NOMO-1 treated with dmso at 0.1 percent for 144 hours (cell line): ENCODE measurements around the gene DLEC1.

Experiments used
- DNase-seq: peaks from one replicate; lab custom pipeline; 2025; ENCODE audit not compliant: unreplicated experiment; lab: John Stamatoyannopoulos, UW

The DLEC1 gene

DNA sequence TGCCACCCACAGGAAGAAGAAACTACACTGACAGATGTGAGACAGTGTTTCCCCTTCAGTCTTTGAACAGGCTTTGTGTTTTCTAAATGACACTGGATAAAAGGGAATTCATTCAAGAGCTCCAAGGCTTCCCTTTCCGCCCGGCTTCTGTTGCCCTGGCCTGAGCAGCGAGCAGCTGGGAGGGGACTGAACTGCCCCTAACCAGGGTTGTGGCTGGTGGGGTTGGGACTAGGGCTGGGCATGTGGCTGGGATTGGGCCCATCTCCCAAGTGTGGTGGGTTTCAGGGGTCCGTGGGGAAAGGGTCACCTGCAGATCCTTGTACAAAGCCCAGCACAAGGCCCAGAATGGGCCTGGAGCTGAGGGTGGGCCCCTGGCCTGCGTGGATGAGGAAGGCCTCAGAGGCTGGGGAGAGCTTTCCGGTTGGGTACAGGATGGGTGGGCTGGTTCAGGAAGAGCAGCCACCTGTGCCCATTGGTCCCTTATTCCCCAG lies 38.0 kb upstream of the DLEC1 start:
- no peak for DNase-seq

DNA sequence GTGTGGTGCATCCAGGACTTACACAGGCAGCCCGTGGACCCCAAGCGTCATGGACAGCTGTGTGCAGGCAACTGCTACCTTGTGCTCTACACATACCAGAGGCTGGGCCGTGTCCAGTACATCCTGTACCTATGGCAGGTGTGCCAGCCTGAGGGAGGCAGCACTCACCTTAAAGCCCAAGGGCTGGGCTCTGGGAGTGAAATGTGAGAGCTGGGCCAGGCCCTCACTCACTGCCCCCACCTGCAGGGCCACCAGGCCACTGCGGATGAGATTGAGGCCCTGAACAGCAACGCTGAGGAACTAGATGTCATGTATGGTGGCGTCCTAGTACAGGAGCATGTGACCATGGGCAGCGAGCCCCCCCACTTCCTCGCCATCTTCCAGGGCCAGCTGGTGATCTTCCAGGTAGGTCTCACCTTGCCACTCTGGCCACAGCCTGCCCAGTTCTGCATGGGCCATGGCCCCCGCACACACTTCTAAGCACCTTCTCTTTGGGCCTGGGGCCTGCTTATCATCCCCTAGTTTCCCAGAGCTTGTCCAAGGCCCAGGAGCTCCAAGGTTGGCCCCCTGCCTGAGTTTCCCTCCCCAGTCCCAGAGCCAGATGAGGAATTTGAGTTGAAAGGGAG lies 37.4 kb upstream of the DLEC1 start:
- no peak for DNase-seq

DNA sequence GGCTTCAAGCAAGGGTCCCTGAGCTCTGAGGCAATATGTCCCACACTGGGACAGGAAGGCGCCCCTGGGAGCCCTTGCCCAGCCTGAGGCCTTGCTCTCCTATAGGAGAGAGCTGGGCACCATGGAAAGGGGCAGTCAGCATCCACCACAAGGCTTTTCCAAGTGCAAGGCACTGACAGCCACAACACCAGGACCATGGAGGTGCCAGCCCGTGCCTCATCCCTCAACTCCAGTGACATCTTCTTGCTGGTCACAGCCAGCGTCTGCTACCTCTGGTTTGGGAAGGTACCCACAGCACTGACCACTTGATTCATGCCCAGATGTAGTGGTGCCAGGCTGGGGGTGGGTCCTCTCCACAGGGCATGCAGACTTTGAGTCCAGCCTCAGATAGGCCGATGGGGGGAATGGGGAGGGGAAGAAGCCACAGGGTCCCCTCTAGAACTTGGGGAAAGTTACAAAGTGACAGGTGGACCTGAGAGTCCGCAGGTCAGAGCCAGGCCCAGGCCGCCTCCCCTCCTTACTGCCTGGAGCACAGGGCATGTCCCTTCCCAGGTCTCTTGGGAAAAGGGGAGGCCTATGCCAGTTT lies 36.6 kb upstream of the DLEC1 start:
- DNase-seq, result no peak

DNA sequence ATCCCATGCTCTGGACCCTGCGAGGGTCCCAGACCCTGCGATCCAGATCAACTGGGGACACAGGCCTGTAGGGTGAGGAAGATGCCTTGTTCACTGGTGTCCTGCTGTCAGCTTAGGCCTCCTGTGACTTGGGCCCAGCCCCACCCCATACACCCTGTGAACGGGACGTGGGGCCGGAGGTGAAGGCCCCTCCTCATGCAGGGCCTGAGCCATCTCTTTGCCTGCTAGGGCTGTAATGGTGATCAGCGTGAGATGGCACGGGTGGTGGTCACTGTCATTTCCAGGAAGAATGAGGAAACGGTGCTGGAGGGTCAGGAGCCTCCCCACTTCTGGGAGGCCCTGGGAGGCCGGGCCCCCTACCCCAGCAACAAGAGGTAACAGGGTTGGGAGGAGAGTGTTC lies 36.1 kb upstream of the DLEC1 start:
- no peak for DNase-seq

DNA sequence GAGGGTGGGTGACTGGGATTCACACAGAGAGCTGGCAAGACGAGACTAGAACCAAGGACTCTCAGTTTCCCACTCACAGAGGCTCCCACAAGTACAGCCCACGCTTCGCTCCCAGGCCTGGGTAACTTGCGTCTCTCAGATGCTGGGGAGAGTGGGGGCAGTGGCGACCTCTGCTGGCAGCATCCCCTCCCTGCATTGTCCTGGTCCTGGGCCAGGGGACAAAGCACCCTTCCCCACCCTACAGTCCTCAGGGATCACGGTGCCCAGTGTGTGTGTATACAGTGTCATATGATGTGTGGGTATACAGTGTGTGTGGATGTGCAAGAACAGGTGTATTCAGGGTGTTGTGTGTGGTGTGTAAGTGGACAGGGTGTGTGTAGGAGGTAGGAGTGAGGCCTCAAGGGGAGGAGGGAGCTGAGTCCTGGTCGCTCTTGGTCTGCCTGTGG lies 35.6 kb upstream of the DLEC1 start:
- no peak for DNase-seq

DNA sequence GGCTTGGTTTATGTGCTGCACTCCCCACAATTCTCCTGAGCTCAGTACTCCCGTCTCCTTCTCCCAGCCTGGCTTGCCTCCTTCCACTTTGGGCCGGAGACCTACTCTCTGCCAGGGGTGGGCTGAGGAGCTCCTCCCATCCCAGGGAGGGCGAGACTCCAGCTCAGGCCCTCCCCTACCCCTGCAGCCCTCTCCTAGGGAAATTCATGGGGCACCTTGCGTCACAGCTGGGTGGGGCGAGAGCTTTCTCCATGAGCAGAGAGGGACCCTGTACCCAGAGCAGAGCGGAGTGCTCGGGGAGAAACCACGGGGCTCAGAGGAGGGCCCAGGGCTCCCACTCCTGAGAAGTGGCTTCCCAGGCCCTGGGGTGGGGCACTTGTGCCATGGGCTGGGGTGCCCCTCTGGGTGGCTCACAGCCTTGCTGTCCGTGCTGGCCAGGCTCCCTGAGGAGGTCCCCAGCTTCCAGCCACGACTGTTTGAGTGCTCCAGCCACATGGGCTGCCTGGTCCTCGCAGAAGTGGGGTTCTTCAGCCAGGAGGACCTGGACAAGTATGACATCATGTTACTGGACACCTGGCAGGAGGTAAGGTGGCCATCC lies 35.1 kb upstream of the DLEC1 start:
- no peak for DNase-seq

DNA sequence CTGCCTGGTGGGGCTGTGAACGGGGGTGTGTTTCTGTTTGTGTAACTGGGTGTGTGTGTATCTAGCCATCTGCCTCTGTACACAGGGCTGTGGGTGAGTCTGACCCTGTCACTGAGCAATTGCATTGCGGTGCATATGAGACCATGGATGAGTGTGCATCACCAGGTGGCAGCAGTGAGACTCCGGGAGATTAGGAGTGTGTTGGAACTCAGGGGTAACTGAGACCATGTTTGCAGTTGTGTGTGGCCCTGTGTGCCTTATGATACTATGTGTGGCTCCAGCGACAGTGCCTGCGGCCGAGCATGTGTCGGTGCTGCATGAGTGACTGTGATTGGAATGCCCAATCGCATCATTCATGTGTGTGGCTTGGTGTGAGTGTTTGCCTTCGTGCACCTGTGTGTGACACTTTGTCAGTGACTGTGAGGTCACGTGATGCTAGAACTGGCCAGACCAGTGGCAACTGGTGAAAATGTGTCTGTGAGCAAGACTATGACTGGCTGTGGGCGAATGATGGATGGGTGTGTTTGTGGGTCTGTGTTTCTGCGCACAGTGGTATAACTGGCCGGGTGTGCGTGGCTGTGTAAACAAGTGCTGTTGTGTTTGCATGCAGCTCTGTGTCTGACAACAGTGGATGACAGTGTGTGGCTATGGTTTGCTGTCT lies 34.5 kb upstream of the DLEC1 start:
- DNase-seq, result no peak

DNA sequence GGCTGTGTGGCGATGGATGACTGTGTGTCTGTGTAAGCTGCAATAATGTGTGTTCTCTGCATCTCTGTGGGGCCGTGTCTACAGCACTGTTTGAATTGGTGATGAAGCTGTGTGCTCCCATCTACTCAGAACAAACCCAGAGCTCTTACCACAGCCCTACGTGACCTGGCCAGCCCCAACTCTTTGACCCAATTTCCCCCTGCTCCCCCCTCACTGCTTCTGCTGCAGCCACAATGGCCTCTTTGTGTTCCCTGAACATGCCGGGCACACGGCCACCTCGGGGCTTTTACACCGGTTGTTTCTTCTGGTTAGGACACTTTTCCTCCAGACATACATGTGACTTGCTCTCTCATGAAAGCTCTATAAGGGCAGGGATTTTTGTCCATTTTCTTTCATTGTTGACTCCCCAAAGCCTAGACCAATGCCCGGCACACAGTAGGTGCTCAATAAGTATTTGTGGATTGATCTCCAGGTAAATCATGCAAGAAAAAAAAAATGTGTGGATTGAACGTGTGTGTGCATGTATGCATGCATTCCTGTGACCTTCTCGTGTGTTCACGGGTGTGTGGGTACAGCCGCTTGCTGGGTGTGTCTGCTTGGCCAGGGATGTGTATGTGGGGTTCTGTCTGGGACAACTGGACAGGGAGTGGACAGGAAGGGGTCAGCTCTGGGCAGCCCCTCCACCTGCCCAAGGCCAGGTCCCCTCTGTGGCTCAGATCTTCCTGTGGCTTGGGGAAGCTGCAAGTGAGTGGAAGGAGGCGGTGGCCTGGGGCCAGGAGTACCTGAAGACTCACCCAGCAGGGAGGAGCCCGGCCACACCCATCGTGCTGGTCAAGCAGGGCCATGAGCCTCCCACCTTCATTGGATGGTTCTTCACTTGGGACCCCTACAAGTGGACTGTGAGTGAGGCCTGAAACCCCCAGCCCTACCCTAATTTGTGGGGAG lies 33.7 kb upstream of the DLEC1 start:
- no peak for DNase-seq

DNA sequence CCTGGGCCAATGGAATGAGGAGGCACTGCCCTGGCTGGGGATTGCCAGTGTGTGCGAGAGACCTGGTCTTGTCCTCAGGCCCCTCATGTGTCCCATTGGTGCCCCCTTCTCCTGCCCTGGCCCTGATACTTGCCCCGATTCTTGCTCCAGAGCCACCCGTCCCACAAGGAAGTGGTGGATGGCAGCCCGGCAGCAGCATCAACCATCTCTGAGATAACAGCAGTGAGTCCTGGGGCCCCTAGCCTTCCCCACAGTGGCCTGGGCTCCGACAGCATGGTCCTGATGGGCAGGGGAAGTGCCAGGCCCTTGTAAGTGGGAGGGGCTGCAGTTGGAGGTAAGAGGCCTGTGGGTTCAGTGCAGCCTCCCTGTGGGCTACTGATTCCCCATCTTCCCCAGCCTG lies 33.0 kb upstream of the DLEC1 start:
- DNase-seq, result no peak

DNA sequence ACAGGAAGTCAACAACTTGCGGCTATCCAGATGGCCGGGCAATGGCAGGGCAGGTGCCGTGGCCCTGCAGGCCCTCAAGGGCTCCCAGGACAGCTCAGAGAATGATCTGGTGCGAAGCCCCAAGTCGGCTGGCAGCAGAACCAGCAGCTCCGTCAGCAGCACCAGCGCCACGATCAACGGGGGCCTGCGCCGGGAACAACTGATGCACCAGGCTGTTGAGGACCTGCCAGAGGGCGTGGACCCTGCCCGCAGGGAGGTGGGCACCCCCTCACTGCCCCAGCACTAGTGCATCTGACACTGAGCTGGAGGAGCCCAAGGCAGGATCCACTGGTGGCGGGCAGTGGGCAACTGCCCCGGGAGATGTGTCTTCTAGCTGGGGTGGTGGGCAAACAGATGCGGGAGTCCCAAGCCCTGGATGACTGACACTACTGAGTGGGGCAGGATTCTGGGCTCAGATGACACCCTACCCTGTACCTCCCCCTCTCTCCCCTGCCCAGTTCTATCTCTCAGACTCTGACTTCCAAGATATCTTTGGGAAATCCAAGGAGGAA lies 32.5 kb upstream of the DLEC1 start:
- no peak for DNase-seq

DNA sequence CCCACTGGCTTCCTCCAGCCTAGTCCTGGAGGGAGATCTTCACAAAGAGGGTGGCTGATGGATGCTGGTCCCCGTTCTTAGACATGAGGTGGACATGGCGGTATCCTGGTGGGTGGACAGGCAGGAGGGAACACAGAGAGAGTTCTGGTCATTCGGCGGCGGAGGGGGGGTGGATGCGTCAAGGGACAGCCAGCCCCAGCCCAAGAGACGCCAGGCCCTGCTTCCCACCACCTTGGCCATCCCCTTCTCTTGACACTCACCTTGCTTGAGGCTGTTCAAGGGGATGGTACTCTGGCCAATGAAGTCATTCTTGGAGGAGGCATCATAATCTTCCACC lies 31.3 kb upstream of the DLEC1 start:
- no peak for DNase-seq

DNA sequence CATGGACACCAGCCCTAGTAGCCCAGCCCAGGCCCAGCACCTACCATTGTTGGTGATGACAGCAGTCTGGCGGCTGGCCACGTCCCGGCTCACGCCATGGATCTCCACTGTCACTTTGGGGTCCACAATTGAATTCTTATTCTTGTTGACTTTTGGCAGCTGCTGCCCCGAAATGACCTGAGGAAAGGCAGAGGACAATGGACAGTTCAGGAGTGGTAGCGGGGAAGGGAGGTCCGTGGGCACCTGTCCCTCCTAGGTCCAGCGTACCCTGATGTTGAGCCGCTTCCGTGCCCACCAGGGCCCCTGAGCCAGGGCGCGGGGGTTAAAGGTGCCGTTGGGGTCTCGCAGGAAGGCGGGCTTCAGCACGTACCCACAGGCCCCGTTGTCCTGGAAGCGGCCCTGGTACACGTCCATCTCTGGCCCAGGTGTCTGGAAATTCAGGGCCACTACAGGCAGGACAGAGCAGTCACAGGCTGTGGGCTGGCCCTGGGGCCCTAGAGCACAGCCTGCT lies 30.8 kb upstream of the DLEC1 start:
- DNase-seq, result no peak

DNA sequence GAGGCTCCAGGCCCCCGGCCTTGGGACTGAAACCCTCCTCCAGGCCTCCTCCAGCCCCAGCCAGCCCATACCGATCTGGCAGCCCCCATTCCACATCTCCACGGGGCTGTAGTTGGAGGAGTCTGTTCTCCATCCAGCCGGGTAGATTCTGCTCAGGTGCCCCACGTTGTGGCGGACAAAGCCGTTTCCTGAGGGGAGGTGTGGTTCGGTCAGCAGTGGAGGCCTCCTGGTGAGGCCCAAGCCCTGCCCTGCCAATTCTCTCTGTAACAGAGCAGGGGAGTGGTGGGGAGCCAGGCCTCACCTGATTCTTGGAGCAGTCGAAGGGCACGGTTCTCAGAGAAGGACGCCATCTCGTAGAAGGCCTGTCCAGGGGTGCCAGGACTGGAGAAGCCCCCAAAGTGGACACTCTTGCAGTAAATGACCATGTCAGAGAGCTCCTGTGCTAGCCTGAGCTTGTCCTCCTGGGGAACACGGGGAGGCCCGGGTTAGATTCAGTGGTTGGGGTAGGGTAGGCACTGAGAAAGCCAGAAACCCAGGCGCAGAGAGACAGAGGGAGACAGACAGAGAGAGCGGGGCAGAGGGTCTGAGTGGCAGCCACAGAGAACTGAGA lies 29.9 kb upstream of the DLEC1 start:
- DNase-seq, result no peak

DNA sequence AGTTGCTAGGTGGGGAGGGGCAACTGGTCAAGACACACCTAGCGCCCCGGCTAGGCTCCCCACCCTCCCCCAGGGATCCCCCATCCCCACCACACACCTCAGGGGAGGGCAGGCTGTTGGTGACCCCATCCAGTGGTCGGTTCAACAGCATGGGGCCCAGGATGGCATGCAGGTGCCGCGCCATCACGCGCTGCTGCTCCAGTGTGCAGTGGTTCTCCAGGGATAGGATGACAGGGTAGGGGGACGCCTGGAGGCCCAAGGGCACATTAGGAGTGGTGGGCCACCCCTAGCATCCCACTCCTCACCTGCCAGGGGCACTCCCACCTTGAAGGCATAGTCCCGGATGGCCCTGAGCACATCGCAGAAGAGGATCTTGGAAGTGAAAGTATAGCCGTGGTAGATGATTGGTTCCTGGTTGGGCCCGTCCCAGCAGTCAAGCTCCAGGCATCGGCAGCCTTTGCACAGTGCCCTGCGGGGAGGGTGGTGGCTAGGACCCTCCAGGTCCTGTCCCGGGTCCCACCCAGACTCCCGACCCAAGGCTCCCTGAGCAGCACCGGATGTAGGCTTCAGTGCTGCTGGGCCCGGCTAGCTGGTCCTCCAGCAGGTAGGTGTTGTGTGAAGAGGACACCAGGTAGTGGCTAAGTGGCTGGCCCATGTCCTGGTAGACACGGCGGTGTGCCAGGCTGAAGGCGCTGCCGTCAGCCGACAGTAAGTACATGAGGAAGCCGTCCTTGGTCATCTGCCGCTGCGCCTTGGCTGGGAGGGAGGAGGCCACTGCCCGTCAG lies 29.0 kb upstream of the DLEC1 start:
- peak; percentile 30 for DNase-seq

DNA sequence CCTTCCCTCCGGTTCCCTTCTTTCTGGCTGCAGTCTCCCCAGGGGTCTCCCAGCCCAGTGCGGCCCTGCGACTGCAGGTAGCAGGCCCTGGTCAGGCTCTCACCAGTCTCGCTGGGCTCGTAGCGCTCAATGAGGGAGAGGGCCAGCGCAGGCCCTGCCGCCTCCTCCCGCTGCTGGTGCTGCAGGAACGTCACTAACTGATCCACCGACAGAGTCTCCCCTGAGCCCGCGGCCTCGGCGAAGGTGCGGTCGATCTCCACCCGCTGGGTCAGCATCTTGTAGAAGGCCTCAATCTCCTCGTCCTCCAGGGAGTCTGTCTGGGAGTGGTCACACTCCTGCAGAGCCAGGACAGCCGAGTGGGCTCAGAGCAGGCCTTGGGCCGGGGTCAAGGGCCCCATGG lies 27.9 kb upstream of the DLEC1 start:
- no peak for DNase-seq

DNA sequence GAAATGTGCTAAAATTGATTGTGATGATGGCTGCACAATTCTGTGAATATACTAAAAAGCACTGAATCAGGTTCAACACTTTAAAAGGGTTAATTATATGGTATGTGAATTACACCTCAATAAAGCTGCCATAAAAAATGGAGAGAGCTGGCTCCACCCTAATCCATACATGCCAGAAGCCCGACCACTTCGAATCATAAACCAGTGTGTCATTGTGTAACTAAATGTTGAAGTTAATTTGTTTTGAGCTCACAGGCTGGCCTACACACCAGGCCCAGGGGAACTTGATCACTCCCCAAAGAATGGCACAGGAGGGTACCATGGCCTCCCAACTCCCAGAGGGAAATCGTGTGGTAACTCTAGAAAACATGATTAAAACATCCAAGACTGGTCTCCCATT lies 23.5 kb upstream of the DLEC1 start:
- DNase-seq, result no peak

DNA sequence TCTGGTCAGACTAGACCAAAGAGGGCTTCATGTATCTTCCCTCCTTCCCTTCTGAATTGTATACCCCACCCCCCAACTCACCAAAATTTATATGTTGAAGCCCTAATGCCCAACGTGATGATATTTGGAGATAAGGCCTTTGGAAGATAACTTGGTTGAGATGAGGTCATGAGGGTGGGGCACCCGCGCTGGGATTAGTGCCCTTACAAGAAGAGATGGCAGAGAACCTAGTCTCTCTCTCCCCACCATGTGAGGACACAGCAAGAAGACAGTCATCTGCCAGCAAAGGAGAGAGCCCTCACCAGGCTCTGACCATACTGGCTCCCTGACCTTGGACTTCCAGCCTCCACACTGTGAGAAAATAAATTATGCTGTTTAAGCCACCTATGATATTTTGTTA lies 23.0 kb upstream of the DLEC1 start:
- no peak for DNase-seq

DNA sequence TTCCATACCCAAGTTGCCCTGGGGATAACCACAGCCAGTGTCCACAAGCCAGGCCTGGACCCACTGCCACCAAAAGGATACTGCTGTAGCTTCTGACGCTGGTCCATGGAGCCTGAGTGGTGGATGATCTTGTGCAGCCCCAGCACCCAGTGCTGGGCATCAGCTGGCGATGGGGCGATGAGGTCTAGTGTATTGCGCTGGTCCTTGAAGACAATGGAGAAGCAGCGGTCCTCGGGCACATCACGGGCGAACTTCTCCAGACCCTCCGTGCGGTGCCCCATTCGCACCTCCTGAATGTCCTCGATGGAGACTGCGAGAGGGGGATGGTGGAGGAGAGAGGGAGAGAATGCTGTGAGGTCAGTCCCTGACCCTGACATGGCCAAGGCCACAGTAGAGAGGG lies 22.6 kb upstream of the DLEC1 start:
- DNase-seq, result no peak

DNA sequence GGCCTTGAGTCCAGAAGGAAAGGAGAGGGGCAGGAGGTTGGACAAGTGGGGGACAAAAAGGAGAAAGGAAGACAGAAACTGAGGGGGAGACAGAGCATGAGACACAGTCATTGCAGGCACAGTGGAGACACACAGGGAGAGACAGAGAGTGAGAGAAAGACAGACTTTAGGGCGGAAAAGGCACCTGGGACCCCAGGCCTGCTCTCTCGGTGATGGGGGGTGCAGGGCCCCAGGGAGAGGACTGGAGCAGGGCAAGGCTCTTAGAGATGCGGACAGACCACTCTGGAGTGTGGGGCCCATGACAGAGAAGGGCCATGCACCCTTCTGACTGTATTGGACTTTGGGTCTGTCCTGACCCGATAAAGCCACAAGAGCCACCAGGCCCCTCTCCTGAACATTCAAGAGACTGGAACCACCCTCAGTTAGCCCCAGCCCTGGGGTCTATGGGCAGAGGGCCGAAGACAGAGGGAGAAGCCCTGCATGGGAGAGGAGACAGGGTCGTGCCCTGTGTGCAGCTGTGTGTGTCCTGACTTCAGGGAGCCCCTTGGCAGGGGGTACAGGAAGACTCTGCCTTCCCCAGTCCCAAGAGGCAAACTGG lies 22.1 kb upstream of the DLEC1 start:
- DNase-seq, result no peak
